IPS-20b (cell line): Measurements from ENCODE around the gene MACROD2.

Experiments
- H3K27ac ChIP-seq: one replicate; pipeline ENCODE4 v1.5.1; 2013; ENCODE audit warnings: low read length
- H3K27me3 ChIP-seq: 2 replicates; pipeline ENCODE4 v1.6.1; 2013; ENCODE audit warnings: mild to moderate bottlenecking, low read length, inconsistent platforms; ENCODE audit not compliant: insufficient read depth
- H3K36me3 ChIP-seq: 2 replicates; pipeline ENCODE4 v1.6.1; 2013; ENCODE audit warnings: low read depth, mild to moderate bottlenecking, inconsistent platforms, low read length, moderate library complexity; ENCODE audit not compliant: insufficient read depth
- H3K4me1 ChIP-seq: 2 replicates; pipeline ENCODE4 v1.6.1; 2013; ENCODE audit warnings: mild to moderate bottlenecking, control low read depth, inconsistent platforms, low read length, moderate library complexity; ENCODE audit not compliant: insufficient read depth
- H3K4me3 ChIP-seq: 2 replicates; pipeline ENCODE4 v1.5.1; 2013; ENCODE audit warnings: mild to moderate bottlenecking, low read length, inconsistent platforms
- H3K9ac ChIP-seq: 2 replicates; pipeline ENCODE4 v1.6.1; 2013; ENCODE audit warnings: low read depth, mild to moderate bottlenecking, inconsistent platforms, low read length, moderate library complexity
- H3K9me3 ChIP-seq: 2 replicates; pipeline ENCODE4 v1.6.1; 2013; ENCODE audit warnings: mild to moderate bottlenecking, low read depth, low read length, inconsistent platforms; ENCODE audit not compliant: insufficient read depth

Gene MACROD2

GRCh38 chr20:14757728-14758127 is 762.4 kb downstream of the MACROD2 start:
- H3K36me3 ChIP-seq: no peaks in the 10 kb centered on the region
- no peak overlapping the region for H3K27ac ChIP-seq
- H3K4me1 ChIP-seq: no peaks in the 10 kb centered on the region
- H3K9ac ChIP-seq: no peak overlapping the region
- no peaks in the 10 kb centered on the region for H3K27me3 ChIP-seq
- no peak overlapping the region for H3K4me3 ChIP-seq
- no peaks in the 10 kb centered on the region for H3K9me3 ChIP-seq

GRCh38 chr20:14758356-14758755 is 763.0 kb downstream of the MACROD2 start:
- no peaks in the 10 kb centered on the region for H3K36me3 ChIP-seq
- H3K4me1 ChIP-seq: no peaks in the 10 kb centered on the region
- no peak overlapping the region for H3K27ac ChIP-seq
- no peak overlapping the region for H3K4me3 ChIP-seq
- no peak overlapping the region for H3K9ac ChIP-seq
- H3K27me3 ChIP-seq: no peaks in the 10 kb centered on the region
- H3K9me3 ChIP-seq: no peaks in the 10 kb centered on the region

DNA sequence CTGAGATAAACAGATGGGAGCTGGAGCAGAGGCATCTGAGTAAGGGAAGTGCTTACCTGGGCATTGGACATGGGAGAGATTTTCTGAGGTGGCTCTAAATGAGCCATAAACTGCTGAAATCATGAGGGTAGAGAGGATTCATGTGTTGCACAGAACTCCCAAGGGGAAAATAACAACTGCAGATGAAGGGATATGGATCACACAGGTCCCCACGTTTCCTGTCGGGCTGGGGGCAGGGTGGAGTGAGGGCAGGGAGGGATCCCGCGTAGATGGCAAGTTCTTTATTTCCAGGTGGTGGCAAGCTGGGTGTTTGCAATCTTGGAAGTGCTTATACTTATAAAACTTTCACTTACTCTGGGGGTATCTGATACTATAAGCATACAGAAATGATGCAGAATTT is 764.7 kb downstream of the MACROD2 start:
- no peak overlapping the region for H3K9ac ChIP-seq
- no peaks in the 10 kb centered on the region for H3K27me3 ChIP-seq
- no peaks in the 10 kb centered on the region for H3K9me3 ChIP-seq
- H3K27ac ChIP-seq: no peak overlapping the region
- H3K36me3 ChIP-seq: no peaks in the 10 kb centered on the region
- H3K4me1 ChIP-seq: no peaks in the 10 kb centered on the region
- H3K4me3 ChIP-seq: no peak overlapping the region

- Histone ChIP-seq H3K27ac (no peak overlapping the region), H3K4me3 (no peak overlapping the region), H3K4me1 (no peaks in the 10 kb centered on the region), H3K9me3 (no peaks in the 10 kb centered on the region), H3K36me3 (no peaks in the 10 kb centered on the region), H3K9ac (no peak overlapping the region), H3K27me3 (no peaks in the 10 kb centered on the region)
Observed at GRCh38 chr20:14761903-14762302, 766.6 kb downstream of the MACROD2 start.

- no peaks in the 10 kb centered on the region for H3K27me3 ChIP-seq
- H3K36me3 ChIP-seq: no peaks in the 10 kb centered on the region
- H3K9me3 ChIP-seq: no peaks in the 10 kb centered on the region
- no peaks in the 10 kb centered on the region for H3K4me1 ChIP-seq
- H3K9ac ChIP-seq: no peak overlapping the region
- no peak overlapping the region for H3K4me3 ChIP-seq
- no peak overlapping the region for H3K27ac ChIP-seq
Observed at GRCh38 chr20:14764511-14765369, 769.4 kb downstream of the MACROD2 start.

DNA sequence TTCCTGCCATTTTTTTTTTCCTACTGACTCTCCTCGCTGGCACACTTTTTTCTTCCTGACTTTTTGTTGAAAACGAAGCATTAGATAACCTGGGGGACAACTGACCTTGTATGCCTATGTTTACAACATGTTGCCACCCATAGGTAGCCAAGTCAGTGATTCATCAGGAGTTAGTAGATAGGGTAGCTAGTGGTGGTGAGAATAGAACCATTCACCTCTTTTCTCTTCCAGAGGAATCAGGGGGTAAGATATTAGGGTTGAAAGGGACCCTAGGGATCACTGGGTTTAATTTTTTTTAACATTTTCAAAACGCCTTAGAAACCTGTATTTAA is 770.0 kb downstream of the MACROD2 start:
- no peaks in the 10 kb centered on the region for H3K27me3 ChIP-seq
- no peak overlapping the region for H3K9ac ChIP-seq
- no peaks in the 10 kb centered on the region for H3K4me1 ChIP-seq
- H3K9me3 ChIP-seq: no peaks in the 10 kb centered on the region
- H3K36me3 ChIP-seq: no peaks in the 10 kb centered on the region
- no peak overlapping the region for H3K27ac ChIP-seq
- no peak overlapping the region for H3K4me3 ChIP-seq

DNA sequence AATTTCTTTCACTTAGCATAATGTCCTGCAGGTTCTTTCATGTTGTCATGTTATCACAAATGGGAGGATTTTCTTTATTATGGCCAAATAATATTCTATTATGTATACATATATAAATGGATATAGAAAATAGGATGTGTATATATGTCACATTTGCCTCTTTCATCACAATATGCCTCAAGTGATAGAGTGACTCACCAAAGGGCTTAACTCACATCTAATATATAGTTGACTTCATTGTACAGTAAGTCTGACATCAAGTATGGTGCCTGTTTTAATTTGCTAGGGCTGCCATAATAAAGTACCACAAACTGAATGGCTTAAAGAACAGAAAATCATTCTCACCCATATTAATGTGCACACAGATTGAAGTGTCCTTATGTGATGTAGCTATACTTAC is 778.2 kb downstream of the MACROD2 start:
- H3K36me3 ChIP-seq: no peaks in the 10 kb centered on the region
- H3K4me1 ChIP-seq: no peaks in the 10 kb centered on the region
- no peak overlapping the region for H3K4me3 ChIP-seq
- H3K9me3 ChIP-seq: no peaks in the 10 kb centered on the region
- no peak overlapping the region for H3K27ac ChIP-seq
- H3K9ac ChIP-seq: no peak overlapping the region
- no peaks in the 10 kb centered on the region for H3K27me3 ChIP-seq

DNA sequence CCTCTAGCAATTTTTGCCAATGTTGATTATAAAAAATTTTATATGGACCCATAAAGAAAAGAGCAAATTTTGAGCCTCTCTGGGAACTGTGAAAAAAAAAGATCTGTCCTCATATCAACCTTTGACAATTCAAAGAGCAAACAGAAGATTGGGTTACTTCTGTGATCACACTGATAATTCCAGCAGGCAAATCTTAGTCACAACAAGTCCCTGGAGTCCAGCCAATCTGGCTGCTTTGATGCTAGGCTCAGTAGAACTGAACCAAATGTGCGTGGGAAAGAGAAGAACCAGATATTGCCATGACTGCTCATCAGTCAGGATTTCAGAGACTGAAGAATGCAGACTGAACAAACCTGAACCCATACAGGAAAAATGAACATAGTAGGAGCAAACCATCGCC is 780.5 kb downstream of the MACROD2 start:
- Histone ChIP-seq H3K27me3 (no peaks in the 10 kb centered on the region), H3K4me3 (no peak overlapping the region), H3K9me3 (no peaks in the 10 kb centered on the region), H3K9ac (no peak overlapping the region), H3K27ac (no peak overlapping the region), H3K36me3 (no peaks in the 10 kb centered on the region), H3K4me1 (no peaks in the 10 kb centered on the region)

DNA sequence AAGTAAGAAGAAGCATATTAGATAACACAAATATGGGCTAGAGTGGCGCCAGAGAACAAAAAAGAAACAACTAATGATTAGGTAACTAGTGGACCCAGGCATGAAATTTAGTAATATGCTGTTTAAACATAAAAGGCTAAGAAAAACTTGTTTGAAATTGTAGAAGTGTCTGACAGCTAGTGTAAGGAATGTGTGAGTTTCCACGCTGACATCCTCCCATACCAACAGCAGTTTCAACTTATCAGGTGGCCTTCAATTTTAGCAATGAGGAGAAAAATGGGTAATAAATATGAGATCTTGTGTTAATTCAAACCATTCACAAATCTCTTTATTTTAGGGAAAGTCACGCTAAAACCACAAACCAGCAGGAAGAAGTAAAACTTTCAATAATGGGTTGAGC is 782.3 kb downstream of the MACROD2 start:
- Histone ChIP-seq H3K27ac (no peak overlapping the region), H3K27me3 (no peaks in the 10 kb centered on the region), H3K4me3 (no peak overlapping the region), H3K4me1 (peaks cover 3% of the 10 kb centered on the region; the same call in 1 of the 2 replicates), H3K9me3 (no peaks in the 10 kb centered on the region), H3K9ac (no peak overlapping the region), H3K36me3 (no peaks in the 10 kb centered on the region)

DNA sequence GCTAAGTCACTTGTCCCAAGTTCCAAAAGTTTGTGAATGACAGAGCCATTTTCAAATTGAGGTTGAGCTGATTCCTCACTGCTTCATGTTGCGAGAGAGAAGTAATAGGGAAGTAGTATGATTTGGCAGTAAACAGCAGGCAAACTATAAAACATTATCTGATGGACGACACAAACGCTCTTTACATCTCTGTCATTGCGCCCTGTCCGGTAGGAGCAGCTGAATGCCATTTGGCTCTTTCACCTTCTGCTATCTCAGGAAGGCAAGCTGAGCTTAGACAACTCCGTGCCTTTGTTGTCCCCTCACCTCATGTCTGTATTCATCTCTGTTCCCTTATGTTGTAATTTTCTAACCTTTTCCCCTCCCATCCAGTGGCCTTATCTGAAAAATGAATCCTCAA is 782.8 kb downstream of the MACROD2 start:
- Histone ChIP-seq H3K27ac (no peak overlapping the region), H3K27me3 (no peaks in the 10 kb centered on the region), H3K9ac (no peak overlapping the region), H3K9me3 (no peaks in the 10 kb centered on the region), H3K36me3 (no peaks in the 10 kb centered on the region), H3K4me1 (peaks cover 7% of the 10 kb centered on the region; the same call in 1 of the 2 replicates), H3K4me3 (no peak overlapping the region)

GRCh38 chr20:14778875-14779274 is 783.6 kb downstream of the MACROD2 start:
- H3K9ac ChIP-seq: no peak overlapping the region
- no peaks in the 10 kb centered on the region for H3K27me3 ChIP-seq
- no peaks in the 10 kb centered on the region for H3K36me3 ChIP-seq
- peaks cover 7% of the 10 kb centered on the region; the same call in 1 of the 2 replicates for H3K4me1 ChIP-seq
- no peak overlapping the region for H3K27ac ChIP-seq
- H3K9me3 ChIP-seq: no peaks in the 10 kb centered on the region
- no peak overlapping the region for H3K4me3 ChIP-seq

DNA sequence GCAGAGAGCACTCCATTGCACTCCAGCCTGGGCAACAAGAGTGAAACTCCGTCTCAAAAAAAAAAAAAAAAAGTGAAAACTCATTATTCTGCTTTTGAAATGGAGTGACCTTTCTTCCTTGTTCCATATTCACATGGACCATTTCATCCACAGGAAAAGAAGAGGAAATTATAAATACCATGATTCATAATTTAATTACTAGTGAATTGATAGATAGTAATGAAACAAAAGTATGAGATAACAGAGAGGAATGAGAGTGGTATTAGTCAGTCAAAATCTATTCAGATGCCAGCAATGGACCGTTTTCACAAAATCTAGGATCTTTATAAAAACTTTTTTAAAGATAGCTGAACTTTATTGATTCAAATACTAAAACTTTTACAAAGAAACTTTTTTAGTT is 785.2 kb downstream of the MACROD2 start:
- H3K4me3 ChIP-seq: no peak overlapping the region
- H3K4me1 ChIP-seq: peaks cover 7% of the 10 kb centered on the region; the same call in 1 of the 2 replicates
- no peaks in the 10 kb centered on the region for H3K27me3 ChIP-seq
- no peaks in the 10 kb centered on the region for H3K9me3 ChIP-seq
- no peak overlapping the region for H3K9ac ChIP-seq
- H3K36me3 ChIP-seq: no peaks in the 10 kb centered on the region
- no peak overlapping the region for H3K27ac ChIP-seq
